ENCODE results near the gene HOXC5.

- TF ChIP-seq, protein P1, sequence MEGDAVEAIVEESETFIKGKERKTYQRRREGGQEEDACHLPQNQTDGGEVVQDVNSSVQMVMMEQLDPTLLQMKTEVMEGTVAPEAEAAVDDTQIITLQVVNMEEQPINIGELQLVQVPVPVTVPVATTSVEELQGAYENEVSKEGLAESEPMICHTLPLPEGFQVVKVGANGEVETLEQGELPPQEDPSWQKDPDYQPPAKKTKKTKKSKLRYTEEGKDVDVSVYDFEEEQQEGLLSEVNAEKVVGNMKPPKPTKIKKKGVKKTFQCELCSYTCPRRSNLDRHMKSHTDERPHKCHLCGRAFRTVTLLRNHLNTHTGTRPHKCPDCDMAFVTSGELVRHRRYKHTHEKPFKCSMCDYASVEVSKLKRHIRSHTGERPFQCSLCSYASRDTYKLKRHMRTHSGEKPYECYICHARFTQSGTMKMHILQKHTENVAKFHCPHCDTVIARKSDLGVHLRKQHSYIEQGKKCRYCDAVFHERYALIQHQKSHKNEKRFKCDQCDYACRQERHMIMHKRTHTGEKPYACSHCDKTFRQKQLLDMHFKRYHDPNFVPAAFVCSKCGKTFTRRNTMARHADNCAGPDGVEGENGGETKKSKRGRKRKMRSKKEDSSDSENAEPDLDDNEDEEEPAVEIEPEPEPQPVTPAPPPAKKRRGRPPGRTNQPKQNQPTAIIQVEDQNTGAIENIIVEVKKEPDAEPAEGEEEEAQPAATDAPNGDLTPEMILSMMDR (IDR thresholded peaks at IDR 0.05), result no peak
- no peak for TF ChIP-seq ZFX (IDR thresholded peaks at IDR 0.05; ENCODE audit: borderline replicate concordance)
Measured at GRCh38 chr12:53993162-53994008, 39.5 kb upstream of the HOXC5 start.
